GM19025 (cell line): Measurements from ENCODE around the gene PPP6R2.
"Not testable (repeated sequence)": the region's sequence is repeated elsewhere in the genome, so short reads cannot be mapped to it uniquely, and the experiment has no call there.

Experiments
- ATAC-seq: cut with Tn5 transposase; IDR thresholded peaks from one replicate; pipeline ENCODE4 v1.9.1; 2021; ENCODE audit warnings: mild to moderate bottlenecking, low read depth, moderate library complexity; ENCODE audit not compliant: unreplicated experiment

The PPP6R2 gene

DNA sequence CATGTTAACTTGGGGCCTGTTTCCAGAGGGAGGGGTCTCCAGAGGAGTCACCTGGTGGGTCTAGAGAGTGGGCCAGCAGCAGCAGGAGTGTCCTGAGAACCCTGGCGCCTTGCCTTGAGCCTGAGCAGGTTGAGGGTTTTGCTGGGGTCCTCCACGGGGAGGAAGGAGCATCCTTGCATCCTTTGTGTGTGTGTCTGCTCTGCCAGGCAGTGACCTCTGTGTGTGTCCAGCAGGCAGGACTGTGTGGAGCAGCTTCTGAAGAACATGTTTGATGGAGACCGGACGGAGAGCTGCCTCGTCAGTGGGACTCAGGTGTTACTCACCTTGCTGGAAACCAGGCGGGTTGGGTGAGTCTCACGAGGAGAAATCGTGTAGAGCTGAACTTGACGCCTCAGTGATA is 76.0 kb downstream of the PPP6R2 start:
- no peak for ATAC-seq

DNA sequence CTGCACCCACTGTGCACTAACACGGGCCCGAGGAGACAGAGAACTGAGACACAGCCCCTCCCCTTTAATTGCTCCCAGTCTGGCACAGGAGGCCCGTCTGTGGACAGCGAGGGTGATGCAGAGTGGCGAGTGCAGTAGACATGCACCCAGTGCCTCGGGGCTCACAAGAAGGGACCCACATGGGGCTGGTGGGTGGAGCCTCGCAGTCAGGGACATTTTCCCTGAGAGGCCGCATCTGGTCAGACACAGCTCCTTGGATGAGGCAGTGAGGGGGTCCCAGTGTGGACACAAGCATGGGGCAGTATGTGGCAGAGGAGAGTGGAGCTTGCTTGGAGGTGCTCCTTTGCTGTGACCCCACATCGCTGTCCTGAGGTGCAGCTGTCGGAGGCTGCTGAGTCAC is 76.9 kb downstream of the PPP6R2 start:
- no peak for ATAC-seq

DNA sequence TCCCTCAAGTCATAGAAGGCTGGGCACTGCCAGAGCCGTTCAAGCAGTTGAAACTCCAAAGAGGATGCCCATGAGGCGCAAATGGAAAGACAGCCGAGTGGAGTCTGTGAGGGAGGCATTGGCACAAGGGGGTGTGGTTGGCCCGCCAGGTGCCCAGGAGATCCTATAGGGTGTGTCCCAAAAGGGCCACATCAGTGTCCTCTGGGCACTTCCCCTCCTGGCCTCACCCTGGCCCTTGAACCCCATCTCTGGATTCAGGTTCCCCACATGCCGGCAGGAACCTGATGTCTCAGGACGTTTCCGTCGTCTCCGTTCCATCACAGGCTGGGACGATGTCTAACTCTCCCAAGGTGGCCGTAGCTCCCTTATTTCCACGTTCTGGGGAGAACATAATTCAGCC is 77.5 kb downstream of the PPP6R2 start:
- ATAC-seq, result no peak

DNA sequence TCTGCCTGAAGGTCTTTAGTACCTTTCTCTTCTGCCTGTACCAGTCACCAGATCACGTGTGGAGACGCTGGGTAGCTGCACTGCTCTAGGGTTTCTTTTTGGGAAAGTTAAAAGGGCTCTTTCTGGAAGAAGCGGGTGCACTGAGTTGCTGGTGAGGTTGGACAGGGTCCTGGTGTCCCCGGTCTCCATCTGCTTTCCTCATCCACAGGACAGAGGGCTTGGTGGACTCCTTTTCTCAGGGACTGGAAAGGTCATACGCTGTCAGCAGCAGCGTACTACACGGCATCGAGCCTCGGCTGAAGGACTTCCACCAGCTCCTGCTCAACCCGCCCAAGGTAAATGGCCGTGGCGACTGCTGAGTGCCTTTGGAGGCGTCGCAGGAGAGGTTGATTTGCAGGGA is 78.9 kb downstream of the PPP6R2 start:
- ATAC-seq, result no peak

DNA sequence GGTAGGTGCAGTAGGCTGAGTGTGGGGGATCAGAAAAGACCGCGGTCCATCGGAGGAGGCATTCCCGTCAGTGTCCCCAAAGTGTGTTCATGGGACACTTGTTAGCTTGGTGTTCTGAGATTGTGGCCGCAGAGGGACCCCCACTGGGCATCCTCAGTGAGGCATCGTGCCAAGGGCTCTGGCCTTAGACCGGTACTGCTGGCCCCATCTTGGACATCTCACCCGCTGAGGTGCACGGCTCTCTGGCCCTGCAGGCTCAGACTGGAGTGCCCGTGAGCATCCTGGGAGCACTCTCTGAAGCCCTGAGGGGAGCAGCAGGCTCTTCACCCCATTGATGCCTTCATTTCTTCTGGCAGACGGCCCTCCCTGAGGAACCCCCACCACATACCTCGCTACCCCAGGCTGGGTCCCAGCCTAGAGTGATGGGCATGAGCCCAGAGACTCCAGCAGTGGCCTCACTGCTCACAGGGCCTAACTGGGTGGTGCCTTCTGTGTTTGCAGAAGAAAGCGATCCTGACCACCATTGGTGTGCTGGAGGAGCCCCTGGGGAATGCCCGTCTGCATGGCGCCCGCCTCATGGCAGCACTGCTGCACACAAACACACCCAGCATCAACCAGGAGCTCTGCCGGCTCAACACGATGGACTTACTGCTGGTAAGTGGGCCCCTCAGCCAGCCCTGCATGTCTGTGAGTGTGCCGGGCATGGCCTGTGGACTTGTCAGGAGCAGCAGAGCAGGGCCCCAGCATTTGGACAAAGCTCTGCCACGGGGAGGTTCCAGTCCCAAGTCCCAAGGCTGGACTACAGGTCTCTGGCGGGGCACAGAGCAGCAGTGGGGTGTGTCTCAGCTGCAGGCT is 80.1 kb downstream of the PPP6R2 start:
- ATAC-seq, result no peak

DNA sequence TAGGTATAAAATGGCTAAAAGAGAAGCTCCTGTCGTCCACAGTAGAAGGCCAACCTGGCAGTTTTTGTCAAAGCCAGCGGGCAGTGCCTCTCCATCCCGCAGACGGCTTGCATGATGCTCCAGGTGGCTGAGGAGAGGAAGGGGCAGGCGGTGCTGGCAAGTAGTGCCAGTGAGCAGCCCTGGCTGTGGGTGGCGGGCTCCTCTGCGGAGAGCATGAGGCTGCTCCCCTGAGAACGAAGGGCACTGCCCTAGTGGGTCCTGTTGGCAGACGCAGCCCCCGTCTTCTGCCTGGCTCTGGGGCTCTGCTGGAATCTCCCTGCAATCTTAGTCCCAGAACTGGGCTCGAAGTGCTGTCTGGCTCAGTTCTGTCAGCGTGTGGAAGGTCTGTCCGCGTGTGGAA is 80.8 kb downstream of the PPP6R2 start:
- ATAC-seq, result no peak

DNA sequence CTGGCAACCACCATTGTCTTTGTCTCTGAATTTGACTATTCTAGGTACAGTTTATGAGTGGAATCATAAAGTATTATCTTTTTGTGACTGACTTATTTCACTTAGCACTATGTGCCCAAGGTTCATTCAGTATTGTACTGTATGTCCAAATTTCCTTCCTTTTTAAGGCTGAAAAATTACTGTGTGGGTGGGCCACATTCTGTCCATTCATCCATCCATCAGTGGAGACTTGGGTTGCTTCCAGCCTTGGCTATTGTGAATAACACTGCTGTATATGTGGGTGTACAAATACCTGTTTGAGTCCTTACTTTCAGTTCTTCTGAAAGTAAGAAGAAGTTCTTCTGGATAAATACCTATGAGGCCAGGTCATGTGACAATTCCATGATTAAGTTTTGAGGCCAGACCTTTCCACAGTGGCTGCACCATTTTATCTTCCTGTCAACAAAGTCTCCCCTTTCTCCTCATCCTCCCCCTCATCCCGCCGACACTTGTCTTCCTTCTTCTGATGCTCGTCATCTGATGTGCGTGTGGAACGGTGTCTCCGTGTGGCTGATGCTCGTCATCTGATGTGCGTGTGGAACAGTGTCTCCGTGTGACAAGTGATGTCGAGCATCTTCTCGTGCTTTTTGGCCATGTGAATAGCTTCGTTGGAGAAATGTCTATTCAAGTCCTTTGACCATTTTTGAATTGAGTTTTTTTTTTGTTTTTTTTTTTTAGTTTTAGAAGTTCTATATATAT is 82.2 kb downstream of the PPP6R2 start:
- no peak for ATAC-seq

DNA sequence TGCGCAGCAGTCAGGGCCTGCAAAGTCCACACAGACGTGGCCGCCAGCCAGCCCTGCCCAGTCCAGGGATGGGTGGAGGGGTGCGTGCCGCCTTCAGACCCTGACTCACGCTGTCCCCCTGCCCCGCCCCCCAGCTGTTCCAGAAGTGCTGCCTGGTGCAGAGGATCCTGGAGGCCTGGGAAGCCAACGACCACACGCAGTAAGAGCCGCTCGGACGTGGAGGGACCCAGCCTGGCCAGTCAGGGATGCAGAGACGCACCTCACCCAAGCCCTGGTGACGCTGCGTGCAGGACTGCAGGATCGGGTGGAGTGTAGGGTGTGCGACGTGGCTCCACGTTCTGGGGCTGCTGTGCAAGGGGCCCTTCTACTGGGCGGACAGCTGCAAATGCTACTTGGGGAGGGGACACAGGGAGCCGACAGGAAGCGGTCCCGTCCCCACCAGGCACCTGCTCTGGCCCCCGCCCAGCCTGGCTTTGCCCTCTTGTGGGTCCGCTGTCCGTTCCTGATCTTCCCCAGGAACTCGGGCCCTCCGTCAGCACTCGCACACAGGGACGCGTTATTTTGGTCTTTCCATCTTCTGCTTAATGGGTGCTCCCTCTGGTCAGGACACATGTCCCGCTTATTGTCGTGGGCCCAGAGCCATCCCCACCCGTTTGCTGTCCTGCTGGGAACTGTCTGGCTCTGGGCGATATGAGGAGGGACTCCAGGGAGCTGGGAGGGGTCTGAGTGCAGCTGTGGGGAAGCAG is 89.2 kb downstream of the PPP6R2 start:
- no peak for ATAC-seq

DNA sequence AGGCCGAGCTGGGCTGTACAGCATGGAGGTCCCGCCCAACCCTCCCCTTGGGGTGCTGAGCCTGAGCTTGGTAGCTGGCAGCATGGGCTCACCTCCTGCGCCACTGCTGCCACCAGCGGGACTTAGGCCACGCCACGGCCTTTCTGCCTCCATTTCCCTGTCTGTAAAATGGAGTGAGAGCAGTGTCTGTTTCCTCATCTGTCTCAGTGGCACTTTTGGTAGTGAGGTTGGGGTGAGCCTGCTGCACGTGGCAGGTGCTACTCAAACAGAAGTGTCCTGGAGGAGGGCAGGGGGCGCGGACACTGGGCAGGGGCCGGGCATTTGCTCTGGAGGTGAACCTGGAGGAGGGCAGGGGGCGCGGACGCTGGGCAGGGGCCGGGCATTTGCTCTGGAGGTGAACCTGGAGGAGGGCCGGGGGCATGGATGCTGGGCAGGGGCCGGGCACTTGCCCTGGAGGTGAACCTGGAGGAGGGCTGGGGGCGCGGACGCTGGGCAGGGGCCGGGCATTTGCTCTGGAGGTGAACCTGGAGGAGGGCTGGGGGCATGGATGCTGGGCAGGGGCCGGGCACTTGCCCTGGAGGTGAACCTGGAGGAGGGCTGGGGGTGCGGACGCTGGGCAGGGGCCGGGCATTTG is 89.9 kb downstream of the PPP6R2 start:
- not testable (repeated sequence) for ATAC-seq

DNA sequence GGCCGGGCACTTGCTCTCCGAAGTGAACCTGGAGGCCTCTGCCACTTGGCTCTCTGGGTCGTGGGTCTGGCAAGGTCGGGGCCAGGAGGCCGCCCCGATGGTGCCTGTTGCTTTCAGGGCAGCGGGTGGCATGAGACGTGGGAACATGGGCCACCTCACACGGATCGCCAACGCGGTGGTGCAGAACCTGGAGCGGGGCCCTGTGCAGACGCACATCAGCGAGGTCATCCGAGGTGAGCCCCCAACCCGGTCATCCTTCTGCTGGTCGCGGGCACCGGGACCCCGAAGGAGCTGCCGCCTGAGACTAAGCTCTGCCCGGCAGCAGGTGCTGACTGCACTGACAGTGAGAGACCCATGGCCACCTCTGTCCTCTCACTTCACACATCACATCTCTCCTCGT is 91.7 kb downstream of the PPP6R2 start:
- no peak for ATAC-seq

DNA sequence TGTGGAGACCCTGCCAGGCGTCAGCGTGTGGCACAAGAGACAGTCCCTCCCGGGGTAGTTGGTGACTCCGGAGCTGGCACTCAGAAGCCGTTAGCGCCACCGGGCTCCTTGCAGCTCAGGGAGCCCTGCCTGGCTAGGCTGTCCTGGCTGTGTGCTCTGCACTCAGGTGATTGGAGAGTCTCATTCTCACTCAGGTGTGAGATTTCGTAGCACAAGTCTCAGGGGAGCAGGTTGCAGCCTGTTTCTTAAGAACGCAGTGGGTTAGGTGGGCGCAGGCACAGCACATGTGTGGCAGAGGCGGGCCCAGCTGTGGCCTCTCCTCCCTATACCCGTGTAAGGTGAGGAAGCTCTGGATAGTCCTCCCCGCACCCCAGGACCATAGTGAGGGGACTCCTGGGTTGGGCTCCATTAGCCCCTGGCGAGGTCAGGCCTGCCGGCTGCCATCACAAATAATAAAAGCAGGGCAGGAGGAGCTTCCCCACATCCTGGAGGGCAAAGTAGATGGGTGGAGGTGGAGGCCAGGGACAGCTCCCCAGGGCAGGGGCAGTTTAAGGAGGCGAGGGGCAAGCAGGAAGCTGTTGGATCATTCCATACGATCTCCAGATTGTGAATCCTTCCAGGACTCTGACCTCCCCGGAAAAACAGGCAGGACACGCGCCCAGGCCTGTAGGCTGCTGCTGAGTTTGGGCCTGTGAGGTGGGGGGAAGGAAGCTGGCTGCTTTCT is 92.3 kb downstream of the PPP6R2 start:
- ATAC-seq, result no peak

DNA sequence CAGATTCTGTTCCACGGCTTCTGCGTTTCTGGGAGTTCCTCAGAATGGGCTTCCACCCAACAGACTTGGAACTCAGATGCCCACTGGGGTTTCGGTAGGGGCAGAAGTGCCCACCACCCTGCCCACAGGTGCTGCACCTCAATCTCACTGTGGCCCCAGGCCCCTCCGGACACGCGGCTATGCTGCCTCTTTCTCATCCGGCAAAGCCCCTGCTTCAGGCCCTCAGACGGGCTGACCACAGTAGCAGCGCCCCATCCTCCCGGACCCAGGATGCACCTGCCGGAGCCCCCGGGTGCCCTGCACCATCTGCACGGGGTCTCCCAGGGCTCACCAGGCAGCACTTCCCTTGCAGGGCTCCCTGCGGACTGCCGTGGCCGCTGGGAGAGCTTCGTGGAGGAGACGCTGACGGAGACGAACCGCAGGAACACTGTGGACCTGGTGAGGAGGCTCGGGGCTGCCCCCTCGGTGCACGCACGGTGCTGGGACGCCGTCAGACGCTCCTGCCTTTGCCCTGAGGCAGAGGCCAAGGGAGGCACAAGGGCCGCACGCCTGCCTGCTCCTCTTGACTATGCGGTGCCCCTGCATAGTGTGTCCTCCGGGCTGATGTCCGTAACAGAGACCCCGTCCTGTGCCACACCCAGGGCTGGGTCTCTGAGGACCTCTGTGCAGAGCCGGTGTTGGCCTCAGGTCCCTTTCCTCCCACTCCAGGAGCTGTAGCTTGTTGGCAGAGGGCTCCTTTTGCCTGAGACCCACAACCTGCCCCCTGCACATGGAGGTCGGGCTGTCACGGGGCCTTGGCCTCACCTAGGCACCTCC is 93.1 kb downstream of the PPP6R2 start:
- no peak for ATAC-seq

DNA sequence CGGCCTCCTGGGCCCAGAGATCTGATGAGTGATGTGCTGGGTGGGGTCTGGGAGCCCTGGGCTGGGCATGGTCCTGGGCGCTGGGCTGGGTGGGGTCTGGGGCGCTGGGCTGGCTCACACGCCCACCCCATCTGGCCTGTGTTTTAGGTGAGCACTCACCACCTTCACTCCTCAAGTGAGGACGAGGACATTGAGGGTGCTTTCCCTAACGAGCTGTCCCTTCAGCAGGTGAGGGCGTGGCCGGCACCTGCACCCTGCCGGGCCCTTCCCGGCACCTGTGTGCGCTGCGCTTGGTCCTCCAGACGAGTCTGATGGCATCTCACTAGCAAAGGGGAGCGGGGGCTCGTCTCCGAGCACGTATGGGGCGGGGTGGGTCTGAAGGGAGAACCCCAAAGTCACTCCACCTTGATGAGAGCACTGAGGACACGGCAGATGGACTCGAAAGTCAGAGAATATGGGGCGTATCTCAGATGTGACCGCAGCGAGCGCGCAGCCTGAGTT is 93.8 kb downstream of the PPP6R2 start:
- no peak for ATAC-seq

DNA sequence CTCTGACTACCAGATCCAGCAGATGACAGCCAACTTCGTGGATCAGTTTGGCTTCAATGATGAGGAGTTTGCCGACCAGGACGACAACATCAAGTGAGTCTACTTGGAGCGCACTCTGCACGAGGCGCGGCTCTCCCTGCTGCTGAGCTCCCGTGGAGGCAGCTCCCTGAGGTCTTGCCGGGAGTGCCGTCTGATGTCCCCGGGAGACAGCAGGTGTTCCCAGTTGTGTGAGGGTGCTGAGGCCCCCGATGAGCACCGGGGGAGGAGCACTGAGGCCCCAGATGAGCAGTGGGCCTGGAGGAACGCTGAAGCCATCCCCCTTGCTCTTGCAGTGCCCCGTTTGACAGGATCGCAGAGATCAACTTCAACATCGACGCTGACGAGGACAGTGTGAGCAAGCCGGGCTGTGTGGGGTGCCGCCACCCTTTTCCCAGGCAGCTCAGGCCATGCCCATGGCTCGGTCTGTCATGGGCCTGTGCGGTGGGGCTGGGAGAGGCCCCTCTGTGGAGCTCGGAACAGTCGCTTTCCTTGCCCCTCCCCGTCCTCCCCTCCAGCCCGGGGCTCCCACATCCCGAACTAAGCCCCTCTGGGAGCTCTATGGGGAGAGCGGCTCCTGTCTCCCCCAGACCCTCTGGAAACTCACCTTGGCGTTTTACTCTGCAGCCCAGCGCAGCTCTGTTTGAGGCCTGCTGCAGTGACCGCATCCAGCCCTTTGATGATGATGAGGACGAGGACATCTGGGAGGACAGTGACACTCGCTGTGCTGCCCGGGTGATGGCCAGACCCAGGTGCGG is 94.6 kb downstream of the PPP6R2 start:
- no peak for ATAC-seq

DNA sequence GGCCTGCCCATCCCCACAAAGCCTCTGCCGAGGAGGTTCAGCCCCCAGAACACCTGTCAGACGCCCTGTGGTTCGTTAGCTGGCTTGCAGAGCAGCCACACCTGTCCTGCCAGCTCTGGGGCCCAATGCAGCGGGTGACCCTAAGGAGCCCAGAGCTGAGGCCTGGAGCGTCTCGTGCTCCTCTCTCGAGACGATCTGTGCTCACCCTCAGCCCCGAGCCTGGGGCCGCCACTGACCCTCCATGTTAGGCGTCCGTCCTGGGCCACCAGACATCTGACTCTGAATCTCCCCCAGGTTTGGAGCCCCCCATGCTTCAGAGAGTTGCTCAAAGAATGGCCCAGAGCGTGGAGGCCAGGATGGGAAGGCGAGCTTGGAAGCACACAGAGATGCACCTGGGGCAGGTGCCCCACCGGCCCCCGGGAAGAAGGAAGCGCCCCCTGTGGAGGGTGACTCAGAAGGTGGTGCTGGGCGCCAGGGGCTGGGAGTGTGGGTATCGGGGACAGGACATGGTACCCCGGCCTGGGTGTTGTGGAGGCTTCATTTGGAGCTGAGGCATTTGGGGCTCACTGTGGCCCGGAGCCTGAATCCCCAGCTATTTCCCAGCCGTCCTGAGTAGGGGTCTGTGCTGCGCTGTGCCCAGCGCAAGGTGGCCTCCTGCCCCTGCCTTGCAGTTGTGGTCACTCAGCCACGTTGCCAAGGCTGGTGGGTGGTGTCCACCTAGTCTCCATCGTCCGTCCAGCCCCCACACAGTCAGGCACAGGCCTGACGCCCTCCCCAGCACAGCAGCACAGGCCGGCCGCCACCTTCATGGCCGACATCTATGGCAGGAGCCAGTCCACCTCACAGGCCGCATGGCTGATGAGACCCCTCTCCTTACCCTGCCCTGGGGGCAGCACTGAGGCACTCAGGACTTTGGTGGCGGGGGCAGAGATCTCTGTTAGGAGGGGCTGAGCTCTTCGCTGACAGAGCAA is 95.5 kb downstream of the PPP6R2 start:
- ATAC-seq, result no peak

DNA sequence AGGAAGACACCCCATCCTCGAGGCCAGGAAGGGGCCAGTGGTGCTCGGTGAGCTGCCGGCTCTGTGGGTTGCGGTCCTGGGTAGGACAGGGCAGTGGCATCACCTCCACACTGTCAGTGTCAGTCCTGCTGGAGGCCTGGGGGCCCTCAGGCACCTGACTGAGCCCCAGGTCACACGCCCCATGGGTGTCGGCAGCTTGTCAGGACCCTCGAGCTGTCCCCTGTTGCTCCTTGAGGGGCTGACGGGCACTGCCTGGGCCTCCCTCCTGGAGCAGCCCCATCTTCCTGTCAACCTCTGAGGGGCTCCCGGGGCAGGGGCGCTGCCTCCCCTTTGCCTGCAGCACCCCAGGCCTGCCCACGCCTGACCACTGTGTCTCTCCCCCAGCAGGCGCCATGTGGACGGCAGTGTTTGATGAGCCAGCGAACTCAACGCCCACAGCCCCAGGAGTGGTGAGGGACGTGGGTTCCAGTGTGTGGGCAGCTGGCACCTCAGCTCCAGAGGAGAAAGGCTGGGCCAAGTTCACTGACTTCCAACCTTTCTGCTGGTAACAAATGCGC is 96.3 kb downstream of the PPP6R2 start:
- no peak for ATAC-seq

DNA sequence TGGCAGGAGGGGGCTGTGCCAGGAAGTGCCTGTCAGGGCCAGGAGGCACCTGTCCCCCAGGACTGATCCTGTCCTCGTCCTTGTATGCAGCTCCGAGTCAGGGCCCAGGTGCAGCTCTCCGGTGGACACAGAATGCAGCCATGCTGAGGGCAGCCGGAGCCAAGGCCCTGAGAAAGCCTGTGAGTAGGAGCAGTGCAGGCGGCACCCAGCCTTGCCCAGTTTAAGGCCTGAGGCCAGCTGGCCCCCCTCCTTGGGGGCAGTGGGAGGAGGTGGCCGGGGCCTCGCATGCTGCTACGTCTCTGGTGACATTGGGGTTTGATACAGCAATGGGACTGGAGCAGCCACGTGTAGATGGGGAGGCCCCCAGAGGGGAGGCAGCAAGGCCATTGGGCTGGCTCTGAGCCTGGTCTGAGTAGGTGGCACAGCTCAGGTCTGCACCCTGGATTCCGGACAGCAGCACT is 96.8 kb downstream of the PPP6R2 start:
- ATAC-seq, result no peak
